Bronchial epithelial cell (primary cell): ENCODE data around the gene MYMK. TPM values are rescaled to one million over a fixed set of nuclear protein-coding genes. Genes with fewer than 3 reads are reported as not detected.

ENCODE experiments used
- DNase-seq: peaks from one replicate; pipeline ENCODE4 v3.0.0-alpha.2; 2010; ENCODE audit warnings: low read depth
- FAIRE-seq: peaks from 2 replicates; lab custom pipeline; 2011; peaks lifted over from hg19 to GRCh38; lab: Jason Lieb, UNC
- H3K27me3 ChIP-seq: 2 replicates; pipeline ENCODE4 v1.5.1; 2011; ENCODE audit warnings: low read length; ENCODE audit not compliant: control insufficient read depth, insufficient read depth
- H3K36me3 ChIP-seq: 2 replicates; pipeline ENCODE4 v1.5.1; 2011; ENCODE audit warnings: low read length; ENCODE audit not compliant: control insufficient read depth, insufficient read depth
- H3K4me3 ChIP-seq: 2 replicates; pipeline ENCODE4 v1.5.1; 2011; ENCODE audit warnings: mild to moderate bottlenecking, low read depth, low read length, control low read depth
- CTCF ChIP-seq: IDR thresholded peaks from 2 replicates; pipeline ENCODE4 v1.5.1; 2011; ENCODE audit warnings: mild to moderate bottlenecking, moderate library complexity, low read length, control low read depth, inconsistent platforms; ENCODE audit not compliant: insufficient read depth, severe bottlenecking
- total RNA-seq: library from RNA; depleted of rRNA; stranded (reverse); fragments of >200 nt; gene quantifications from 2 replicates; pipeline ENCODE4 v1.2.1, GENCODE V29; 2014

Gene MYMK
- total RNA-seq, 1 donor from 2014 or later: not detected

- no peak overlapping the region for H3K4me3 ChIP-seq
- H3K27me3 ChIP-seq: peaks cover 21% of the 10 kb centered on the region
- FAIRE-seq: no peak
- no peak for TF ChIP-seq CTCF
- no peak for DNase-seq
- no peaks in the 10 kb centered on the region for H3K36me3 ChIP-seq
These were observed 11.3 kb upstream of the MYMK start for GRCh38 chr9:133536080-133536479.

DNA sequence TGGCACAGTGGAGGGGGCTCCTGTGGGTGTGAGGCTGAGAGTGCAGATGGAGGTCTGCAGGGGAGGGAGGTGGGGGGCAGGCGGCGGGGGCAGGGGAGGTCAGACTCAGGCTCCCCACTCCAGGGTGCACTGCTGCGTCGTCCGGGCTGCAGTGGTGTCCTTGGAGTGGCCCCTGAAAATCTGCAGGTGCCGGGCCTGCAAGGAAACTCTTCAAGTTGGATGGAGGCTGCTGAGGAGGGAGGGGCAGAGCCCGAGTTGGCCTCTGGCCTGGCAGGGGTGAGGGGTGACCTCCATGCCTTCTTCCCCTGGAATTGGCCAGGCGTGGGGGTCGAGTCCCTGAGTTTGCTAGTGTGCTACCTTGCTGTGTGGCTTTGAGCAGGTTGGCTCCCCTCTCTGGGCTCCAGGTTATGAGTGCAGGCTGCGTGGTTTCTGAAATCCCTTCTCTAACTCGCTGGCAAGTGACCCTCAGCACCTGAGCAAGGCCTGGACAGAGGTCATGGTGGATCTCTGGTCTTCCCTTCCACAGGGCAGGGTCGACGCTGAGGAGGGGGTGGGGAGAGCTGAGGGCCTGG is 10.6 kb upstream of the MYMK start:
- TF ChIP-seq CTCF: no peak
- Histone ChIP-seq H3K36me3 (no peaks in the 10 kb centered on the region), H3K27me3 (peaks cover 23% of the 10 kb centered on the region), H3K4me3 (no peak overlapping the region)
- DNase-seq: no peak
- no peak for FAIRE-seq

DNA sequence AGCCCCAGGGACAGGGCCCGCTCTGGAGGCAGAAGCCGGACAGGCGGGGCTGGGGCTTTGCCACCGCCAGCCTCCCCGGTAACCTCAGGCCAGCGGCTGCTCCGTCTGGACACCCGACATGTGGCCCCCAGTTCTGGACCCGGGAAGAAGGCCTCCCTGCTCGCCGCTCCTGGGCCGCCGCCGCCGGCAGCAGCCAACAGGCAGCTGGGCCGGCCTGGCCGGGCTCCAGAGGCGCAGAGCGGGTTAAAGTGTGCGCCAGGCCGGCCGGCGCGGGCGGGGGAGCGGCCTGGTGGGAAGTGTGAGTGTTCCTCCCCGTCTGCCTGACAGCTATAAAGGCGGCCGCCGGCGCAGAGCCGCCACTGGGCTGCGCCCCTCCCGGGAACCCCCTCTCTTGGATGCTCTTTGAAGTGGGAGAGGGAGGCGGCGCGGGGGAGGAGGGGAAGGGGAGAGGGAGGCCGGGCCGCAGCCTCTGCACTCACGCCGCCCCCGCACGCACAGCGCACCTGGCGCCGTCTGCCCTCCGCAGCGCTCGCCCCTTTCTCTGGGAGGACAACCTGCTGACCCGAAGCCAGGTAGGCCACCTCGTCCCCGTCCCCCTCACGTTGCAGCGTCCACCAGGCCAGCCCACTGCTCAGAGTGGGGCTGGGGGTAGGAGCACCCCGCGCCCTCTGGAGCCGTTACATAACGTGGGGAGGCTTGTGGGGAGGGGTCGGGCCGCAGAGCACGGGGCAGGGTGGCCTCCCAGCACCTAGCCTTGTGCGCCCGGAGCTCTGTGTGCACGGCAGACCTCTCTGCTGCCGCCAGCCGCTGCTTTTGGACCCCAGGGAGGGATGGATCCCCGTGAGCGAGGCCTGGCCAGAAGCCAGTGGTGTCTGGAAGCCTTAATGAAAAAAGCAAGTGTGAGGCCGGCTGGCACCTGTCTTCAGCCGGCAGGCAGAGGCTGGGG is 9.9 kb upstream of the MYMK start, which contains the start of gene ADAMTSL2:
ADAMTSL2 (plus strand) TSS at position 359 of the 946 bp plus-strand sequence. CDS start 2,009 bp downstream, outside the sequence.
- no peak for TF ChIP-seq CTCF
- FAIRE-seq (no peak), DNase-seq (no peak)
- Histone ChIP-seq H3K4me3 (no peak within 1 kb of the TSS), H3K36me3 (no peaks in the 10 kb centered on the region), H3K27me3 (peaks cover 22% of the 10 kb centered on the region)

DNA sequence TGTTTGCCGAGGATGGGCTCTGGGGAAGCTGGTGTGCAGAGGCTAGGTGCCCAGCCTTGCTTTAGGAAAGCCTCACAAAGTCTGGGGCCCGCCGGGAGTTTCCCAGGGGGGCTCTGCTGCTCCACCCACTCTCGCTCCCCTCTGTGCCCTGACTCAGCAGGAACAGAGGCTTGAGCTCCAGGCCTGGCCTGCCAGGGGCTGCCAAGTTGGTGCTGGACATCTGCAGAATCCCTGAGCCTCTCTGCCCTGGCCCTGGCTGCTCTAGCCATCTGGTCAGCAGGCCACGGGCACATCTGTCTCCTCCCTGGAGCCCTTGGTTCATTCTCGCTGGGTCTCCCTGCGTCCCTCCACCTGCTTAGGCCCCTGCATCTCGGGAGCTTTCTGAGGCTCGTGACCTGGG is 9.1 kb upstream of the MYMK start:
- DNase-seq (no peak), FAIRE-seq (no peak)
- TF ChIP-seq CTCF: no peak
- no peaks in the 10 kb centered on the region for H3K36me3 ChIP-seq
- peaks cover 25% of the 10 kb centered on the region for H3K27me3 ChIP-seq
- H3K4me3 ChIP-seq: no peak overlapping the region

DNA sequence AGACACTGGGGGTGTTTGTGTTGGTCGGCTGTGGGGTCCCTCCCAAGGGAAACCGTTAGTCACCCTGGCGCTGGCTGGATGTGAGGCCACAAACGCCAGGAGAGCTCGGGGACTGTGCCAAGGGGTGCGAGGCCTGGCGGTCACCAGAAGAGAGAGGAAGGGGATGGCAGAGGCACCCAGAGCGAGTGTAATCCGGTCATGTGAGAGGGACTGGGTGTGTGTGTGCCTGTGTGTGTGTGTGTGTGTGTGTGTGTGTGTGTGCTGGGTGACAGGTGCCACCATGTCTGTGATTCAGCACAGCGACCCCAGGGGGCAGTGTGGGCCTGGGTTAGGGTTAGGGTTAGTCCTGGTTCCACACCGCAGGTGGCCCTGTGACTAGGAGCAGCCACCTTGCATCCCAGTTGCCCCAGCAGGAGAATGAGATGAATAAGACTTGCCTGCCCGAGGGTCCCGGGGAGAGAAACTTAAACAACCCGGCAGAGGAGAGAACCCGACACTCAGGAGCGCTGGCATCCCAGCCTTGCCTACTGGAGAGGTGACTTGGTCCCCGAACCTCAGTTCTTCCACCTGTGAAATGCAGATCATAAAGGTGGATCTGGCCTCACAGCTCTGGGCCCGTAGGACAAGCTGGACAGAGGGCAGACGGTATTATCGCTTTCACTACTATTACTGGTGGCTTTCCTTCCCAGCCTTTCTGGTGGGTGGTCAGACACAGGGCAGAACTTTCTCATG is 8.3 kb upstream of the MYMK start:
- FAIRE-seq (no peak), DNase-seq (peak; percentile 26)
- H3K36me3 ChIP-seq: no peaks in the 10 kb centered on the region
- peak; percentile 60 for TF ChIP-seq CTCF
- no peak overlapping the region for H3K4me3 ChIP-seq
- peaks cover 30% of the 10 kb centered on the region for H3K27me3 ChIP-seq
